G401 (cell line): ENCODE measurements around the gene RIPOR1. TPM values are rescaled to one million over a fixed set of nuclear protein-coding genes. Genes with fewer than 3 reads are reported as not detected.
"Not testable (repeated sequence)": the region's sequence is repeated elsewhere in the genome, so short reads cannot be mapped to it uniquely, and the experiment has no call there.

Source experiments
- DNase-seq: peaks from one replicate; pipeline ENCODE4 v3.0.0-alpha.2; 2015; ENCODE audit warnings: low spot score
- in situ Hi-C: cut with HindIII; loops from 2 replicates; pipeline ENCODE4 v1.10.0; 2016; ENCODE audit warnings: low sequenced_read_pairs, mixed read lengths
- total RNA-seq: library from RNA; depleted of rRNA; stranded (reverse); fragments of >200 nt; shearing (Covaris generic); gene quantifications from 2 replicates; pipeline ENCODE4 v1.2.3, GENCODE V29; 2014; rRNA removed

The RIPOR1 gene, protein sequence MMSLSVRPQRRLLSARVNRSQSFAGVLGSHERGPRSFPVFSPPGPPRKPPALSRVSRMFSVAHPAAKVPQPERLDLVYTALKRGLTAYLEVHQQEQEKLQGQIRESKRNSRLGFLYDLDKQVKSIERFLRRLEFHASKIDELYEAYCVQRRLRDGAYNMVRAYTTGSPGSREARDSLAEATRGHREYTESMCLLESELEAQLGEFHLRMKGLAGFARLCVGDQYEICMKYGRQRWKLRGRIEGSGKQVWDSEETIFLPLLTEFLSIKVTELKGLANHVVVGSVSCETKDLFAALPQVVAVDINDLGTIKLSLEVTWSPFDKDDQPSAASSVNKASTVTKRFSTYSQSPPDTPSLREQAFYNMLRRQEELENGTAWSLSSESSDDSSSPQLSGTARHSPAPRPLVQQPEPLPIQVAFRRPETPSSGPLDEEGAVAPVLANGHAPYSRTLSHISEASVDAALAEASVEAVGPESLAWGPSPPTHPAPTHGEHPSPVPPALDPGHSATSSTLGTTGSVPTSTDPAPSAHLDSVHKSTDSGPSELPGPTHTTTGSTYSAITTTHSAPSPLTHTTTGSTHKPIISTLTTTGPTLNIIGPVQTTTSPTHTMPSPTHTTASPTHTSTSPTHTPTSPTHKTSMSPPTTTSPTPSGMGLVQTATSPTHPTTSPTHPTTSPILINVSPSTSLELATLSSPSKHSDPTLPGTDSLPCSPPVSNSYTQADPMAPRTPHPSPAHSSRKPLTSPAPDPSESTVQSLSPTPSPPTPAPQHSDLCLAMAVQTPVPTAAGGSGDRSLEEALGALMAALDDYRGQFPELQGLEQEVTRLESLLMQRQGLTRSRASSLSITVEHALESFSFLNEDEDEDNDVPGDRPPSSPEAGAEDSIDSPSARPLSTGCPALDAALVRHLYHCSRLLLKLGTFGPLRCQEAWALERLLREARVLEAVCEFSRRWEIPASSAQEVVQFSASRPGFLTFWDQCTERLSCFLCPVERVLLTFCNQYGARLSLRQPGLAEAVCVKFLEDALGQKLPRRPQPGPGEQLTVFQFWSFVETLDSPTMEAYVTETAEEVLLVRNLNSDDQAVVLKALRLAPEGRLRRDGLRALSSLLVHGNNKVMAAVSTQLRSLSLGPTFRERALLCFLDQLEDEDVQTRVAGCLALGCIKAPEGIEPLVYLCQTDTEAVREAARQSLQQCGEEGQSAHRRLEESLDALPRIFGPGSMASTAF
- 4.1 and 11.5 TPM in 2 replicates for total RNA-seq

DNA sequence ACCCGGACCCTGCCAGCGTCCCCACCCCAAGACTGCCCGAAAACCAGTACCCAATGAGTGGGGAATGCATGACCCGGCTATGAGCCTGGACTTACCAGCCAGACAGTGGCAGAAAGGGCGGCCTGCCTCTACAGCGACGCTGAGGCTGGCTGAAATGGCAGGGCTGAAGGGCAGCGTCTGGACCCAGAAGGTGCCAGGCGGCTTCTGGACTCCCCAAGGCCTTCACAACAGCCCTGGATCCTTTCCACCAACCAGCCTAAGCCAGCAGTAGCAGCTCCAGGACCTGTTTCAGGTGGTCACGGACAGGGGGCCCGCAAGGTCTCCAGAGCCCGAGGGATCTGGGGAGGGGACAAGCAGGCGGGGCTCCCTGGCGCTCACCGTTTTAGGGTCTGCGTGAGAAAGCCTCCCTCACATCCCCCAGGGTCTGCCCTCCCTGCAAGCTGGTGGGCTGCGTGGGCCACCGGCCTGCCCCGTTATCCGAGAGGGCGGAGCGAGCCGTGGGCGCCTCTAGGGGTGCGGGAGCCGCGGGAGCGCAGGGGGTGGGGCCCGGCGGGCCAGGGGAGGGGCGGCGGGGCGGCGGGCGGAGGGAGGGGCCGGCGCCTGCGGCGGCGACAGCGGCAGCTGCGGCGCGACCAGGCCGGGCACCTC lies at the start of gene RIPOR1:
RIPOR1 (plus strand) TSS at position 608 of the 648 bp plus-strand sequence. CDS start 9,618 bp downstream, outside the sequence.
- in situ Hi-C loops, result no loop called here
- DNase-seq, result peak; percentile 67

DNA sequence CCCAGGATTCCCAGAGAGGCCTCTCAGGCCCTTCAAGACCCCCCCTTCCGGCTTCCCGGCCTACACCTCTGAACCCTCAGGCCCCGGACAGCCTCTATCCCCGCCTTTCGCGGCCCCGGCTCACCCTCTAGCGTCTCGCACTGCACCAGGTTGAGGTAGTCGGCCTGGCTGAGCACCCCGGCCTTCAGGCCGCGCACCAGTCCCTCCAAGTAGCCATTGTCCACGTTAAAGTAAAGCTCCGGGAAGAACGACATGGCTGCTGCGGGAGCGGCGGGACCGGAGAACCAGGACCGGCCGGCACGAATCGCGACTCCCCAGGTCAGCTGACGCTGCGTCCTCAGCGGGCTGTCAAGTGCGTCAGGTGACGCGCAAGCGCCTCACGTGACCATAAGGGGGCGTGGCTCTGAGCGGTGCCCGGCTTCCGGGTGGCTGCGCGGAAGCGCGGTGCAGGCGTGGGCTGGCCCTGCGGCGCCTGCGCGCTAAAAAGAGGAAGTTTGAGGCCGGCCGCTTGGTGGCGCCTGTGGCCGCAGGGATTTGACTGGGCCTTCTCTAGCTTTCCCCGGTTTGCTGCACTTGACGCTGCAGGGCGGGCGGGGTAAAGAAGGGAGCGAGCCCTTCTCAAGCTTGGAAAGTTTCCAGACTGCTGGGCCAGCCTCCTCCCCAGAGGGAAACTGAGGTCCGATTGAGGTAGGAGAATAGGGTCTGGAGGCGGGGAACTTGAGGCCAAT lies 47.6 kb upstream of the RIPOR1 start, which contains the start of gene ATP6V0D1:
ATP6V0D1 (minus strand) TSS at position 325 of the 728 bp plus-strand sequence; CDS start at position 254, 71 bp downstream.
- peak; percentile 97 for DNase-seq
- in situ Hi-C loops, result loop anchor here (5.0 kb wide), 1 partner anchor 34 kb away; no protein-coding TSS in a partner anchor

GRCh38 chr16:67481561-67482232 lies 46.9 kb upstream of the RIPOR1 start:
- peak; percentile 30 for DNase-seq
- in situ Hi-C loops, result loop anchor here (5.0 kb wide), 1 partner anchor 34 kb away; no protein-coding TSS in a partner anchor

DNA sequence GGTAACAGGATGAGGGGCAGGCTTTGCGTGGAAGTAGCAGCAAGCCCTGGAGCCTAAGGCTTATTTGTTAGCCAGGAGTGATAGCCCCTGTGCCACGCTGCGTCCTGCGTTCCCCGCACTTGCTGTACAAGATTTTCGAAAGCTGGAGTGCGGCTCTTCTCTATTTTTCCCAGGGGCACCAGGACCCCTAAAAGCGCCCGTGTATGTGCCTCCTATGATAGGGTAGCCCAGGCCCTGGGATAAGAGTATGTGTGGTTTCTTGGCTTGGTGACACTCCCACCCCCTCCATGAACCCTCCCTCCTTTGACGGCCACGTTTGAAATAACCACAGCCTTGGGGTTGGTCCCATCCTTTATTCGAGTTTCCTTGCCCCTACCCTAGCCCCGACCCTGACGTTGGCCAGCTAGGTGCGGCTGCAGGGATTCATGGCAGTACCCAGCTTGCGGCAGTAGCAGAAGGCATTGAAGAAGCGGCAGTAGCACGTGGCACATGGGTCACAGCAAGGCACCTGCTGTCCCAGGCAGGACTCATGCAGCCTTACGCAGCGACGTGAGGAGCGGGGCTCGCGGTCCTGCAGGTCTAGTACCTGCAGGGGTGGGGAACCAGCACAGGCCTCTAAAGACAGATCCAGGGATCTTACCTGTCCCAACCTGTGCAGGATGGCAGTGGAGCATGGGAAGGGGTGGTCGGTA lies 46.2 kb upstream of the RIPOR1 start:
- in situ Hi-C loops, result loop anchor here (5.0 kb wide), 1 partner anchor 35 kb away; no protein-coding TSS in a partner anchor
- peak; percentile 39 for DNase-seq

- in situ Hi-C loops, result loop anchor here (5.0 kb wide), 1 partner anchor 36 kb away; no protein-coding TSS in a partner anchor
- DNase-seq, result no peak
Observed at GRCh38 chr16:67483150-67483549, 45.5 kb upstream of the RIPOR1 start, which contains the start of gene AGRP. Gene AGRP (minus strand): TSS chr16:67483547. CDS start chr16:67483398, 149 bp downstream.

GRCh38 chr16:67483731-67484525 lies 44.7 kb upstream of the RIPOR1 start:
- in situ Hi-C loops, result loop anchor here (5.0 kb wide), 1 partner anchor 37 kb away; no protein-coding TSS in a partner anchor
- DNase-seq, result no peak

DNA sequence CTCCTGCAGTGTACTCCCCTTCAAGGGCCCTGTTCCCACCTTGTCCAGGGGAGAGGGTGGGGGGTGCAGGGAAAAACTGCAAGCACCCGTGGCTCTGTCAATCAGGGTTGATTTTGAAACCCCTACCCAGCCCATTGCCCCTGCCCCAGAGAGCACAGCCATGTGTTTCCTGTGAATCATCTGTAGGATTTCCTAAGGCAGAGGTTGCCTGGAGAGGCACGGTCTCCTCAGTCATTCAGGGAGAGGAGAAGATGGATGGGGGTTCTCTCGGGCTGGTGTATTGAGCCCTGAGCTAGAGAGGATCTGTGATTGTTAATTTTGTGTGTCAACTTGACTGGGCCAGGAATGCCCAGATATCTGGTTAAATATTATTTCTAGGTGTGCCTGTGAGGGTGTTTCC lies 41.8 kb upstream of the RIPOR1 start:
- in situ Hi-C loops, result no loop called here
- DNase-seq, result no peak

GRCh38 chr16:67487561-67487960 lies 41.1 kb upstream of the RIPOR1 start:
- in situ Hi-C loops, DNase-seq: not testable (repeated sequence)

- in situ Hi-C loops, result no loop called here
- DNase-seq, result no peak
Observed at GRCh38 chr16:67489401-67490083, 39.1 kb upstream of the RIPOR1 start.

- in situ Hi-C loops, result no loop called here
- no peak for DNase-seq
Observed at GRCh38 chr16:67490335-67491096, 38.1 kb upstream of the RIPOR1 start.

DNA sequence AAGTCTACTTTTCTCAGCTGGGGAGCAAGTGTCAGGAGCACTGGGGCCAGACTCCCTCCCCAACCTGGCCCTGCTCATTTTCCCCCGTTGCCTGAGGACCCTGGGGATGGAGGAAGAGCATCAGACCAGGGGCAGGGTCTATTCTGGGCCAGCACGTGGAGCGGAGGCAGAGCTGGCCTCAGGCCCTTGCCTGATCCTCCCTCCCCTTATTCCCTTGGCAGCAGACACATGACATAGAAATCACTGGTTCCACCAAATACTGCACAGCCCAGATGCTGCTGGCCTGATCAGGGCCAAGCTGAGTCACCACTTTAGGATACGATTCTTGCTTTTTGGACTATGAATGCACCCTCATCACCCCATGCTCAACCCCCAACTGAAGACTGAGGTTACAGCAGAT lies 29.5 kb upstream of the RIPOR1 start:
- no peak for DNase-seq
- in situ Hi-C loops, result no loop called here

GRCh38 chr16:67504031-67505021 lies 24.3 kb upstream of the RIPOR1 start:
- in situ Hi-C loops, result no loop called here
- DNase-seq, result no peak

- in situ Hi-C loops, result no loop called here
- DNase-seq, result no peak
Observed at GRCh38 chr16:67506468-67506867, 22.2 kb upstream of the RIPOR1 start.
